NCI-H69 (cell line): Measurements from ENCODE around the gene SF3A2.
"Not testable (repeated sequence)": the region's sequence is repeated elsewhere in the genome, so short reads cannot be mapped to it uniquely, and the experiment has no call there.

Experiments used
- DNase-seq: peaks from one replicate; lab custom pipeline; 2025; lab: John Stamatoyannopoulos, UW

SF3A2 gene, protein sequence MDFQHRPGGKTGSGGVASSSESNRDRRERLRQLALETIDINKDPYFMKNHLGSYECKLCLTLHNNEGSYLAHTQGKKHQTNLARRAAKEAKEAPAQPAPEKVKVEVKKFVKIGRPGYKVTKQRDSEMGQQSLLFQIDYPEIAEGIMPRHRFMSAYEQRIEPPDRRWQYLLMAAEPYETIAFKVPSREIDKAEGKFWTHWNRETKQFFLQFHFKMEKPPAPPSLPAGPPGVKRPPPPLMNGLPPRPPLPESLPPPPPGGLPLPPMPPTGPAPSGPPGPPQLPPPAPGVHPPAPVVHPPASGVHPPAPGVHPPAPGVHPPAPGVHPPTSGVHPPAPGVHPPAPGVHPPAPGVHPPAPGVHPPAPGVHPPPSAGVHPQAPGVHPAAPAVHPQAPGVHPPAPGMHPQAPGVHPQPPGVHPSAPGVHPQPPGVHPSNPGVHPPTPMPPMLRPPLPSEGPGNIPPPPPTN

DNA sequence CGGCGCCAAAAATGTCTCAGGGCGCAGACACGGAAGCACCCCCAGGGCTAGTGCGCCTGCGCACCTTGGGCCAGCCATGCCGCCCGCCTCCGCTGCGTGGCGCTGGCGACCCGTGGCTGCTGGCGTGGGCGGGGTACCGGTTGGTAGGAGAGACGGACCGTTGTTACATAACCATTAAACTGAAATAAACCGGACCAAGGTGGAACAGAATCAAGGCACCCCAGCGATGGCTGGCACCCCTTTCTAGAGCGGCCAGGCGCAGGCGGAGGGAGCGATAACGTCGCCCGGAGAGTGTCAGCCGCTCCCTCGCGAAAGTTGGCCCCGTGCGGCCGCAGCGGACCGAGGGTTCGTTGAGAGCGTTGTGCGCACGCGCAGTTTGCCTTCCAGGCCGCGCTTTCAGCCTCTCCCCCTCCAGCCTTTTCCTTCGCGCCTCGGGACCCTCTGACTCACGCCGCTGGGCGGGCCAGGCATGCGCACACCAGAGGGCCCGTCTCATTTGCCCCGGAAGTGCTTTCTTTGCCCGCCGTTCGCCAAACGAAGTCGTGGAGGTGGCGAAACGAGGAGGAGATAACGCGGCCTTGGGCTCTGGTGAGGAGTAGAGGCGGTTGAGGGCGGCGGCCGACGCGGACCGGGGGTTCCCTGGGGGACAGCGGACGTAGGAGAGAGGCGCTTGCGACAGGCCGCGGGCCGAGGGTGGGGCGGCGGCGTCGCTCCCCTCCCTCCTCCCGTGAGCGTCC lies at the start of gene SF3A2, which contains the start of gene PLEKHJ1:
SF3A2 (plus strand) TSS at position 511 of the 737 bp plus-strand sequence. CDS start 6,595 bp downstream, outside the sequence.
PLEKHJ1 (minus strand) TSS at position 16 of the 737 bp plus-strand sequence. CDS start 81 bp downstream, outside the sequence.
- peak; percentile 99 for DNase-seq

GRCh38 chr19:2187159-2187558 lies 49.5 kb upstream of the SF3A2 start:
- no peak for DNase-seq

- DNase-seq: no peak
These were observed 47.8 kb upstream of the SF3A2 start for GRCh38 chr19:2188708-2189385.

DNA sequence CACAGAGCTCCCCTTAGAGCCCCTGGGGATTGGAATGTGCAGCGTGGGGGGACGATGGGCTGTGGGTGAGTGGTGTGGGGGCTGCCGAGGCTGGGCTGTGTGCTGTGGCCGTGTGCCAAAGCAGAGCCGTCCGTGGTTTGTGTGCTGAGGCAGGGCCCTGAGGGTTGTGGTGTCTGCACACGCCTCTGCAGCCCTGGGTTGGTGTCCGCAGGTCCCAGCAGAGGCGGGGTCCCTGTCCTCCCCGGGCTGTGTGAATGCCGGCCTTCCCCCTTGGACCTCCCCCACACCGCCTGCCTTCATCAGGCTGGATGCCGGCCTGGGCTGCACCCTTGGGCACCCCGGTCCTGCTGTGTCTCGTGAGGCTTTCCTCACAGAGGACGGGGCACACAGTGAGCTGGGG lies 46.7 kb upstream of the SF3A2 start:
- DNase-seq: no peak

GRCh38 chr19:2190848-2191455 lies 45.7 kb upstream of the SF3A2 start:
- DNase-seq: no peak

GRCh38 chr19:2191456-2192310 lies 44.9 kb upstream of the SF3A2 start:
- DNase-seq: no peak

- DNase-seq: no peak
These were observed 43.8 kb upstream of the SF3A2 start for GRCh38 chr19:2192862-2193261.

- no peak for DNase-seq
These were observed 42.8 kb upstream of the SF3A2 start for GRCh38 chr19:2193807-2194206.

- no peak for DNase-seq
These were observed 42.0 kb upstream of the SF3A2 start for GRCh38 chr19:2194513-2195078.

DNA sequence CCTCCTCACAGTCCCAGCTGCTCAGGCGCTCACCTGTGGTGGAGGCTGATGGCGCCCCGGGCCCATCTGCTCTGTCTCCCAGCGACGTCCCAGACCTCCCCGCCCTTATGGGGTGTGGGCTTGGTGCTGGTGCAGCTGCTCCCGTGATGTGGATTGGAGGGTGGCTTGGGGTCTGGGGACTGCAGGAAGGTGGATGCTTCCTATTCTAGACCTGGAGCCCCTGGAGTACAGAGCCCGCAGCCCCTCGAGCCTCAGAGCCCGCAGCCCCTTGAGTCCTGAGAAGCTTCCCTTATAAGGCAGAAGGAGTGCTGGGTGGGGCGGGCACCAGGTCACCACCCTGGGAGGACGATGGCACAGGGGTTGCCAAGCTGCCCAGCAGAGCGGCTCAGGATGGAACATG lies 41.3 kb upstream of the SF3A2 start:
- DNase-seq: no peak

DNA sequence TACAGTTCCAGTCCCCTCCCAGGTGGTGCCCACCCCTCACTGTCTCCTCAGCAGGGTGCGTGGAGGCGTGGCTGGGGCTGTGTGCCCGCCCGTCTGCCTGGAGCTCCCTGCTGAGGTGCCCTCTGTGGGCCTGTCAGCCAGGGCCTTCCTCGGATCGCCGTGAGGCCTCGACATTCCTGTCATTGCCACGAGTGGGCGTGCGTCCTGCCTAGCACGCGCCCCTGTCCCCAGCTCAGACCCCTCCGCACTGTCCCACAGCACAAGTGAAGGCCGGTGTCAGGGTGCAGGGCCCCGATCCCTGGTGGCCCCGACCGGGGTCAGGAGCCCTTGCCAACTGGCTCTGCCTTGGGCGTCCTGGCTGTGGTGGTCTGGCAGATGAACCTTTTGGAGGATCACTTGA lies 40.7 kb upstream of the SF3A2 start:
- DNase-seq: no peak

DNA sequence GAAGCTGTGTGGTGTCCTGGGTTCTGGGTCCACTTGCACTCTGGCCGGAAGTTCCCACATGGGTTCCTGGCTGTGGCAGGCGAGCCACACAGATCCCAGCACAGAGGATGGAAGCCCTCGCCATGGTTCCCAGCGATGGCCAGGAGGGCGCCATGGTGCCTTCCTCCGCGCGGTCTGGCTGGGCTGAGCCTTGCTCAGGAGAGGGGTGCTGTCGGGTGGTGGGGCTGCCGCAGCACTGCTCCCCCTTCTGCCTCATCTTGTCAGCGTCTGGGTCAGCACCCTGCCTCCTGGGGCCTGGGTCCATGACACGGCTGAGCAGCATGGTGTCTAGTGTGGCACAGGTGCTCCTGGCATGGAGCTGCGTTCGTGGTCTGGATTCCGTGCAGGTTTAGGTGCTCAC lies 39.4 kb upstream of the SF3A2 start:
- DNase-seq: no peak

DNA sequence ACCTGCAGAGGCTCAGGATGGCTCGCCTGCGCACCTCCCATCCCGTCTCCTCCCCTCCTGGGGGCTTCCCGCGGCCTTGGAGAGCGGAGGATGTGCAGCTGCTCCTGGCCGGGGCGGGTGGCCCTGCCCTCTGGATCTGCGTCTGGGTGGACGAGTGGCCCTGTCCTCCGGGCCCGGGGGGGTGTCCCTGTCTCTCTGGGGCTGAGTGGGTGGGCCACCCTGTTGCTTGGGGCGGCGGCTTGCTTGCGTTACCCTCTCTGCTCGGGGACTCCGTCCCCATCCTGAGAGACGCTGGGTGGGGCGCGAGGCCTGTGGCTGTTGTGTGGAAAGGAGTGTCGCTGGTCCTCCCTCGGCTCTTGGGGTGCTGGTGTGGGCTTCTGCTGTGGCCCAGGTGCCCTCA lies 38.3 kb upstream of the SF3A2 start:
- no peak for DNase-seq

DNA sequence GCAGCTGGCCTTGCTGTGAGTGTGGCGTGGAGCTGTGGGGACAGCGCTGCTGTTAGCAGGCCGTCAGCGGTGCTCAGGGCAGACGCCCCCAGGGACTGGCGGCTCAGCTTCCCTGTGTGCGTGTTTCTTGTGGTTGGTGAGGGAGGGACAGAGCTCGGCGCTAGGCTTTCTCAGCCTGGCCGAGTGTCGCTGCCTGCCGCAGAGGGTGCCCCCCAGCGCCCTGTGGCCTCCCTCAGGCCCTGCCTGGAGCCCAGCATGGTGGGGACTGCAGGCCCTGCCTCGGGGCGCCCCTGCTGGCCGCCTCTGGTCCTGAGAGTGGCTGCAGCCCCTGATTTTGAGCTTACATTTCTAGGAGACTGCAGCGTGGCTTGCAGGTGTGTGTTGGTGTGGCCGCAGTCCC lies 37.4 kb upstream of the SF3A2 start:
- no peak for DNase-seq

GRCh38 chr19:2199861-2200623 lies 36.6 kb upstream of the SF3A2 start:
- DNase-seq: no peak

DNA sequence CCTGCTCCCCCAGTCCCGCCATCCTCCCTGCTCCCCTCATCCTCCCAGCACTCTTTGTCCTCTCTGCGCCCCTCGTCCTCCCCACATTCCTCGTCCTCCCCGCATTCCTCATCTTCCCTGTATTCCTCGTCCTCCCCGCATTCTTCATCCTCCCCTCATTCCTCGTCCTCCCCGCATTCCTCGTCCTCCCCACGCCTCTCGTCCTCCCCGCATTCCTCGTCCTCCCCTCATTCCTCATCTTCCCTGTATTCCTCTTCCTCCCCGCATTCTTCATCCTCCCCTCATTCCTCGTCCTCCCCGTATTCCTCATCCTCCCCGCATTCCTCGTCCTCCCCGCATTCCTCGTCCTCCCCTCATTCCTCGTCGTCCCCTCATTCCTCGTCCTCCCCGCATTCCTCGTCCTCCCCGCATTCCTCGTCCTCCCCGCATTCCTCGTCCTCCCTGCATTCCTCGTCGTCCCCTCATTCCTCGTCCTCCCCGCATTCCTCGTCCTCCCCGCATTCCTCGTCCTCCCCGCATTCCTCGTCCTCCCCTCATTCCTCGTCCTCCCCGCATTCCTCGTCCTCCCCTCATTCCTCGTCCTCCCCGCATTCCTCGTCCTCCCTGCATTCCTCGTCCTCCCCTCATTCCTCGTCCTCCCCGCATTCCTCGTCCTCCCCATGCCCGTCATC lies 35.9 kb upstream of the SF3A2 start:
- not testable (repeated sequence) for DNase-seq

DNA sequence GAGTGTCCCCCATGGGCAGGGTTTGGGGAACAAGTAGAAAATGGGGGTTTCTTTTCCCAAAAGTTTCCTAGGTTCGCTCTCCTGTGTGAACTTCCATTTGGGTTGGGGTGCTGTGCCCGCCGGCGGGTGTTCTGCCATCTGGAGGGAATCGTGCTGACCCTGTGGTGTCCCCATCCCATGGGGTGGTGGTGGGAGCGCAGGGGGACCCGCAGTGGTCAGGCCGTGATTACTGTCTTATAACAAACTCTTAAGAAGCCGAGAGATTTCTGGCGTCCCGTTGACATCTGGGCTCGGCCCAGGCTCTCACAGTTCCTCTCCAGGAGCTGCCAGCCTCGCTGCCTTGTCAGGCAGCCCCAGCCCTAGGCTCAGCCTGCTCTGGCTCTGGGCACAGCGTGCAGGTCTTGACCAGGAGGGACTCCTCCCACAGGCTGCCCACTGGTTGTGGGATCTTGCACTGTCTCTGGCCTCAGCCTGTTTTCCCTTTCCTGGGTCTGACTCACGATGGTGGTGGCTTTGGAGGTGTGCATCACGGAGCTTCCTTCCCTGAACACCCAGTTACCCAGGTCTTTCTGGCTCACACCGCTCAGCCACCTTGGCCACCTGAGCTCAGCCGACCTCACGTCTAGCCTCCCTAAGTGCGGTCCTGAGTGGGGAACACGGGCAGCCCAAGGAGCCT lies 35.0 kb upstream of the SF3A2 start:
- DNase-seq: no peak

- no peak for DNase-seq
These were observed 34.3 kb upstream of the SF3A2 start for GRCh38 chr19:2202366-2202765.

DNA sequence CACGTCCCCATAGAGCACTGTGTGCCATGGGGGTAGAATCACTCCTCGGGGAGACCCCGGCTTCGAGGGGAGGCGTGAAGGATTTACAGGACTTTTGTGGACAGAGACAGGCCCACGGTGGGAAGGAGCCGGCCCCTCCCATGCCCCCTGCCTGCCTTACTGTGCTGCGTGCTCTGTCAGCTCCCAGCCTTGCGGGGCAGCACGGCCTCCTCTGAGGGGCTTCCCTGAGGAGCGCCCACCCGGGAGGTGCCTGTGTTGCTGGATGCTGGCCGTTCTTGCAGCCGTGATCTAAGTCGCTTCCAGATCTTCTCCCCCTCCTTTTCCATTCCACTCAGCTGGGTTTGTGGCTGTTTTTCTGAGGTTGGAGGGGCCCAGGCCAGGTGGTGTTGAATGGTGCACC lies 29.6 kb upstream of the SF3A2 start:
- DNase-seq: no peak
